ENCODE data around the gene OSTM1.

Gene OSTM1, protein sequence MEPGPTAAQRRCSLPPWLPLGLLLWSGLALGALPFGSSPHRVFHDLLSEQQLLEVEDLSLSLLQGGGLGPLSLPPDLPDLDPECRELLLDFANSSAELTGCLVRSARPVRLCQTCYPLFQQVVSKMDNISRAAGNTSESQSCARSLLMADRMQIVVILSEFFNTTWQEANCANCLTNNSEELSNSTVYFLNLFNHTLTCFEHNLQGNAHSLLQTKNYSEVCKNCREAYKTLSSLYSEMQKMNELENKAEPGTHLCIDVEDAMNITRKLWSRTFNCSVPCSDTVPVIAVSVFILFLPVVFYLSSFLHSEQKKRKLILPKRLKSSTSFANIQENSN

DNA sequence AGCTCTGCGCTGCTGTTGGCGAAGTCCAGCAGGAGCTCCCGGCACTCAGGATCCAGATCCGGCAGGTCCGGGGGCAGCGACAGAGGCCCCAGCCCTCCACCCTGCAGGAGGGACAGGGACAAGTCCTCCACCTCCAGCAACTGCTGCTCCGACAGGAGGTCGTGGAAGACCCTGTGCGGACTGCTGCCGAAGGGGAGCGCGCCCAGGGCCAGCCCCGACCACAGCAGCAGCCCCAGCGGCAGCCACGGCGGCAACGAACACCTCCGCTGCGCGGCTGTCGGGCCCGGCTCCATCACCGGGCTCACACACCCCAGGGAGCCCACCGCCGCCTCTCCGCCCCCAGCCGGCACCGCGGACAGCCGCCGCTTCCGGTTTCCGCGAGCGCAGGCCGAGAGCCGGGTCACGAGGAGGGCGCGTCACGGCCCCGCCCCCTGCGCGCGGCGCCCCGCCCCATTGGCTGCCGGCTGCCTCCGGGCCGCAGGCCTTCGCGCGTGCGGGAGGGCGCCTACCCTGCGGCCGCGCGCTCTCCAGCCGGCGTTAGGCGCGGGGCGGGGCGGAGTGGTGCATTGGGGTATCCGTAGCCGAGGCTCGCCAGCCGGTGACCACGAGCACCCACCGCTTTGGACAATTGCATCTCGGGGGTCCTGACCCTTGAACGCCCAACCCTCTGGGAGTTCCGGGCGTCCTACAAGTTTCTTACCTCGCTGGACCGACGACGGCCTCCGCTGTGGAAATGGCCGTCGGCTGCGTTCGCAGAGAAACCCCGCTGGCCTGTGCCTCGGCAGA lies at the start of gene OSTM1:
Gene OSTM1 (minus strand): TSS at position 383 of the 786 bp plus-strand sequence. CDS start 90 bp downstream, at position 293.
- Mint-ChIP-seq H3K4me1 (ENCODE audit: low read depth) (peaks cover 20% of the 10 kb centered on the region), H3K27me3 (peaks cover 3% of the 10 kb centered on the region), H3K27ac (peak within 1 kb of the TSS; percentile 86), H3K36me3 (no peaks in the 10 kb centered on the region), H3K9me3 (ENCODE audit: low read depth) (no peaks in the 10 kb centered on the region), H3K4me3 (peak within 1 kb of the TSS; percentile 92)

DNA sequence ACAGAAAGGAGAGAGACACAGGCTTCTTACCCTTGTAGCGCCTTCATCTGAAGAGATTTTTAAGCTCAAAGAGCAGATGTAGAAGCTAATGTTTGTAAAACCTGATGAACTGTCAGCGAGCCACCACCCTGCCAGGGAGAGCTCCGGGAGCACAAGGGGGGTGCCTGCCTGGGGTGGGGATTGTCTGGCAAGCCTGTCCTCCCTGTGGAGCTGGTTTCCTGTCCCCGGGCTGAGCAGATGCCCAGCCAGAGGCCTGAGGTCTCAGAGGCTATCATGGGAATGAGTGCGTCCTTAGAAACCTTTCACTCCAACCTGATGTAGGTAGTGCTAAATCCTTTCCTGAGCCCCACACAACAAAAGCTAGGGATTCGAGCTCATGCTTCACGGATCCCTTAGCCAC lies 49.4 kb upstream of the OSTM1 start:
- Mint-ChIP-seq H3K27ac (no peak overlapping the region), H3K27me3 (peaks cover 56% of the 10 kb centered on the region), H3K9me3 (ENCODE audit: low read depth) (no peaks in the 10 kb centered on the region), H3K36me3 (no peaks in the 10 kb centered on the region), H3K4me1 (ENCODE audit: low read depth) (peaks cover 9% of the 10 kb centered on the region), H3K4me3 (no peak overlapping the region)

DNA sequence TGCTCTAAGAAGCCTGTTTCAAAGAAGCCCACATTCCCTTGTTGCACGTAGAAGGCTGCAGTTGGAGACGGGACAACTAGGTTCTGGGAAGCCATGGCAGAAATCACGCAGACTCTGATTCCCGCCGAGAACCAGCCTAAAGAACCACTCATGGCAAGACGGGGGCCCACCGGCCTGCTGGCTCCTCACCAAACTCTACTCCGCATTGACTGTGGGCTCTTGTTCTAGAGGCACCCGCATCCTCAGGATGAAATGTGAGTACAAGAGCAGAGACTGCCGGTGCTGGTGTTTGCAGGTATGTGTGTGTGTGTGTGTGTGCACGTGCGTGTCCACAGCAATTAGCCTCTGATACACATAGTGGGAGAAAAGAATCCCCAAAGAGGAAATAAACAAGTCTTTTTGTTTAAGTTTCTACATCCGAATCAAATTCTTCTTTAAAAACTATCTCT lies 49.0 kb upstream of the OSTM1 start:
- peaks cover 13% of the 10 kb centered on the region for H3K4me1 Mint-ChIP-seq (ENCODE audit: low read depth)
- no peaks in the 10 kb centered on the region for H3K9me3 Mint-ChIP-seq (ENCODE audit: low read depth)
- H3K4me3 Mint-ChIP-seq = no peak overlapping the region
- H3K36me3 Mint-ChIP-seq = no peaks in the 10 kb centered on the region
- peaks cover 56% of the 10 kb centered on the region for H3K27me3 Mint-ChIP-seq
- H3K27ac Mint-ChIP-seq = no peak overlapping the region

DNA sequence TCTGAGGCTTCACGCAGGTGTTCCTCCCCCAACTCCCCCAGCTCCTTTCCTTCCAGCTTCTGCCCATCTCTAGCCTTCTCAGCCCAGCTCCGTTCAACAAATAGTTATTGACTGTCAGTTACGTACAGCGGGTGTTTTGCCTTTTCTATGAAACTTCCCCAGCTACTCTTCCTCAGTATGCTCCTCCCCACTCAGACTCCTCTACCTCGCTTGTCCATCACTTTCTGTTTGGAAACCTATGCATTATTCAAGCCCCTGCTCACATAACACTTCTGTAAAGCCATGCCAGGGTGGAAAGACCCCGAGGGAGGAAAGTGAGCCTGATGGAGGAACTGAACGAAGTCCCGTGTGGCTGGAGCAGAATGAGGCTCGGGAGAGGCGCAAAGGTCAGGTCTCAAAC lies 47.1 kb upstream of the OSTM1 start:
- no peak overlapping the region for H3K27ac Mint-ChIP-seq
- H3K4me1 Mint-ChIP-seq (ENCODE audit: low read depth) = peaks cover 22% of the 10 kb centered on the region
- H3K27me3 Mint-ChIP-seq = peaks cover 53% of the 10 kb centered on the region
- H3K4me3 Mint-ChIP-seq = peak overlapping the region; percentile 55
- no peaks in the 10 kb centered on the region for H3K9me3 Mint-ChIP-seq (ENCODE audit: low read depth)
- no peaks in the 10 kb centered on the region for H3K36me3 Mint-ChIP-seq

DNA sequence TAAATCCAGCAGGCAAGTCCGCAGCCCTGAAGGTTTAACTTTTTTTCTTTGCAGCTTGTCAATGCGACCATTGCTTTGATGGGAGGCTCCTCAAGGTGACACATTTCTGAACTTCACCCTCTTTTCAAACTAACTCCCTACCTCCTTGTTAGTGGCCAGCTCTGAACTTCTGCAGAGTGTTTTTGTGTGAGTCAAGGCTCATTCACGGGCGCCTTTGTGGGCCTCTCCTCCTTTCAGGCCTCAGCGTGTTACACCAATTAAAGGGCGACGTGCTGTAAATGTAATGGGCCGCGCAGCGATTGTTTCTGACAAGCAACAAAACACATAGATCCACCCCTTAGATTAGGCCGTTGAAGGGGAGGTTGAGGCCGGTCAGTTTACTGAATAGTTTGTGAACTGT lies 45.8 kb upstream of the OSTM1 start:
- peak overlapping the region; percentile 20 for H3K4me3 Mint-ChIP-seq
- H3K4me1 Mint-ChIP-seq (ENCODE audit: low read depth) = peaks cover 32% of the 10 kb centered on the region

DNA sequence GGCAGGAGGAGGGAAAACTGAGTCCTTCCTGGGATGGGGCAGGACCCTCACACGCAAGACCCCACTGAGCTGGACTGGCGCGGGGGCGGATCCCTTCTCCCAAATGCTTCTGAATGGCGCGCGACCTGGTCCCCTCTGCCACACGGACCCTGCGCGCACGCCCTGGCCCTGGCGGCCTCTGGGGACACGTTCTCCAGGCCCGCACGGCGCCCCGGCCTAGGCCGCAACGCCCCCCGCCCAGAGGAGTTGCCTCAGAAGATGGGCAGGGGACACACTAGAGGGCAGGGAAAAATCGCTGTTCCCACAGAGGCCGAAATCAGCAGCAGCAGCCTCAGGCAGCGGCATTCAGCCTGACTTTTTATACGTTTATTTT lies 45.2 kb upstream of the OSTM1 start:
- no peaks in the 10 kb centered on the region for H3K36me3 Mint-ChIP-seq
- no peaks in the 10 kb centered on the region for H3K9me3 Mint-ChIP-seq (ENCODE audit: low read depth)
- peaks cover 56% of the 10 kb centered on the region for H3K27me3 Mint-ChIP-seq
- peaks cover 38% of the 10 kb centered on the region for H3K4me1 Mint-ChIP-seq (ENCODE audit: low read depth)
- peak overlapping the region; percentile 97 for H3K4me3 Mint-ChIP-seq
- H3K27ac Mint-ChIP-seq = no peak overlapping the region

More for the DNA sequence above, 45.8 kb upstream of the OSTM1 start:
- no peaks in the 10 kb centered on the region for H3K9me3 Mint-ChIP-seq (ENCODE audit: low read depth)
- H3K27ac Mint-ChIP-seq = no peak overlapping the region
- H3K27me3 Mint-ChIP-seq = peaks cover 55% of the 10 kb centered on the region
- no peaks in the 10 kb centered on the region for H3K36me3 Mint-ChIP-seq

DNA sequence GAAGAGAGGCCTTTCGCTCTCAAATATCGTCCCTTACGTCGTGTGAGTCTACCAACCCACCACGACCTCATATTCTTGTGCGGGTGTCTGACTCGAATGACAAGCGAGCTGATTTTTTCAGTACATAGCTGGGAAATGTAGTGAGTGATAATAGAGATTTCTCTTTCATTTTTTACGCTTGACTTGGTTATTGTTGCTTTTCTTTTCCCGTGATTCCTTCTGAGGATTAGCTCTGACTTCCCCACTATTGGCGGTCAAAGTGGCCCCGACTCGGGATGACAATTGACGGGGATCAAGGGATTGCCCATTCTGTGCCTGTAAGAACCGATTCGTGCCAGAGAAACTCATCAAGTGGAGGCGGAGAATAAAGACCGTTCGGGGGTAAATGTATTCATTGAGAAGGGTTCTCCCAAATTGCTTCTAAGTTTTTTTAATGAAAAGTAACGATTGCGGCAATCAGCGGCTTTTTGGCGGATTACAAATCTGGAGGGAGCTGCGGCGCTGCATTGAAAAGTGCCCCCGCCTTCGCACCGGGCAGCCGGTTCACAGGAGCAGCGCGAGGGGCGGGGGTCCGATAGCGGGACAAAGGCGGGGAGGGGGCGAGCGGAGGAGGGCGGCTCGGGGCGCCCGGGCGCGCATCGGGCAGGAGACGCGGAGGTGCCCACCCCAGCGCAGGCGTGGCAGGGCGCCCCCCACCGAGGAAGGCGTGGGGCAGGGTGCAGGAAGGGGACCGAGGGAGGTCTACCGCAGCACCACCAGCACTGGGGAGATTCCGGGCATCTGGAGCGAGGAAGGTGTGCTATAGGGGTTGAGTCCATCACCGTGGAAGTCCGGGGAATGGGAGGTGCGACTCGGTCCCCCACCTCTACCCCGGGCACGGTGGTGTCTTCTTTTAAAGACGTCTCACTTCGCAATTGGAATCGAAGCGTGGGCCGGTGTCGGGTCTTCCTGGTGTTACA lies 44.5 kb upstream of the OSTM1 start:
- H3K9me3 Mint-ChIP-seq (ENCODE audit: low read depth) = no peaks in the 10 kb centered on the region
- peaks cover 58% of the 10 kb centered on the region for H3K27me3 Mint-ChIP-seq
- H3K4me3 Mint-ChIP-seq = peak overlapping the region; percentile 97
- no peaks in the 10 kb centered on the region for H3K36me3 Mint-ChIP-seq
- H3K27ac Mint-ChIP-seq = no peak overlapping the region
- peaks cover 44% of the 10 kb centered on the region for H3K4me1 Mint-ChIP-seq (ENCODE audit: low read depth)

DNA sequence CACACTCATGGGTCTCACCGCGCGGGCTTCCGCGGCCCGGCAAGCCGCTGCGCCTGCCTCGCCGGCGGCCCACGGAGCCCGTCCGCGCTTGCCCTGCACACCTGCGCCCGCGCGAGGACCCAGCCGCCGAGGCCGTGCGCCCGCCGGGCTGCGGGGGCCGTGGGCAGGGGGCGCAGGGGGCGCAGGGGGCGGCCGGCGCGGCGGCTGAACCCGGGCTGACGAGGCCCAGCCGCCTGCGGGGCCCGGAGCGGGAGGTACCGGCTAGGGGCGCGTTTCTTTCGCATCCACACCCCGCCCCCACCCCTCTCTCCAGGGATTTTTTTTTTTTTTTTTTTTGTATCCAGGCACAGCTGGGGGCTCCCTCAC lies 43.8 kb upstream of the OSTM1 start:
- H3K4me3 Mint-ChIP-seq = peak overlapping the region; percentile 97
- peaks cover 50% of the 10 kb centered on the region for H3K4me1 Mint-ChIP-seq (ENCODE audit: low read depth)
- H3K9me3 Mint-ChIP-seq (ENCODE audit: low read depth) = no peaks in the 10 kb centered on the region
- H3K36me3 Mint-ChIP-seq = no peaks in the 10 kb centered on the region
- H3K27ac Mint-ChIP-seq = no peak overlapping the region
- H3K27me3 Mint-ChIP-seq = peaks cover 60% of the 10 kb centered on the region

DNA sequence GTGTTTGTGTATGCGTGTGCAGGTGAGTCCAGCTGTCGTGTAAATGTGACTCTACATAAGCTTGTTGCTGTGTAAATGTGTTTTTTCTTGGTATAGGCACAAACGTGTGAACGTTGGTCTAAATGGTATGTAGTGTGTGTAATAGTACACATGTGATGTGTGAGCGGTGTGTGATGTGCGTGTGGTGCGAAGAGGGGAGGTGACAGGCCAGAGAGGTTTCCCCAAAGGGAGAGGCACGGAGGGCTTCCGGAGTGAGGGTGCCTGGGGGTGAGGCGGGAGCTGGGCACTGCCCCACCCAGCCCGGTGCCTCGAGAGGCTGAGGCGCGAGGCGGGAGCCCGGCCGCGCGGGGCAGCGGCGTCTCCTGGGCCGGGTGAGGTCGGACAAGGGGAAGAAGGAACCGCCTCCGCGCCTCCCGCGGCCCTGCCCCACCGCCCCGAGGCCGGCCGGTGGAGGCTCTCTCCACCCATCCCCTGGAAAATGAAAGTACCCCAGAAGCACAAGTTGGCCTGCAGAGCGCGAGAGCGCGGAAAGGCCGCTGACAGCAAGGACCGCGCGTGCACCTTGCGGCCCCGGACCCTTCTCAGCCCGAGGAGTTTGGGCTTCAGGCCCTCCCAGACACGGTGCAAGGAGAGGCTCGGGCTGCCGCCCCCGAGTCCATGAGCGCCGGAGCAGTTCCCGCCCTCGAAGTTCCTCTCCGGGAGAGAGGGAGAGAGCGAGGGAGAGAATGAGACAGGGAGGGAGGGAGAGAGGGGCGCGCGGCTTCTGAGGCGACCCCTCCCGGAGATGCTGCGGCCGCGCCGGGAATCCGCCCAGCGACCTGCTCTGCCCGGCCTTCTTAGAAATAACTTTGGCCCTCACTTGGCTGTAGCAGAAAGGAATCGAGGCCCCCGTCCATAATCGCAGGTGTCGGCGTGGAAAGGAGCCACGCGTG lies 43.2 kb upstream of the OSTM1 start:
- H3K27ac Mint-ChIP-seq = no peak overlapping the region
- H3K36me3 Mint-ChIP-seq = no peaks in the 10 kb centered on the region
- H3K9me3 Mint-ChIP-seq (ENCODE audit: low read depth) = no peaks in the 10 kb centered on the region
- peaks cover 50% of the 10 kb centered on the region for H3K4me1 Mint-ChIP-seq (ENCODE audit: low read depth)
- H3K4me3 Mint-ChIP-seq = peak overlapping the region; percentile 90
- peaks cover 60% of the 10 kb centered on the region for H3K27me3 Mint-ChIP-seq

DNA sequence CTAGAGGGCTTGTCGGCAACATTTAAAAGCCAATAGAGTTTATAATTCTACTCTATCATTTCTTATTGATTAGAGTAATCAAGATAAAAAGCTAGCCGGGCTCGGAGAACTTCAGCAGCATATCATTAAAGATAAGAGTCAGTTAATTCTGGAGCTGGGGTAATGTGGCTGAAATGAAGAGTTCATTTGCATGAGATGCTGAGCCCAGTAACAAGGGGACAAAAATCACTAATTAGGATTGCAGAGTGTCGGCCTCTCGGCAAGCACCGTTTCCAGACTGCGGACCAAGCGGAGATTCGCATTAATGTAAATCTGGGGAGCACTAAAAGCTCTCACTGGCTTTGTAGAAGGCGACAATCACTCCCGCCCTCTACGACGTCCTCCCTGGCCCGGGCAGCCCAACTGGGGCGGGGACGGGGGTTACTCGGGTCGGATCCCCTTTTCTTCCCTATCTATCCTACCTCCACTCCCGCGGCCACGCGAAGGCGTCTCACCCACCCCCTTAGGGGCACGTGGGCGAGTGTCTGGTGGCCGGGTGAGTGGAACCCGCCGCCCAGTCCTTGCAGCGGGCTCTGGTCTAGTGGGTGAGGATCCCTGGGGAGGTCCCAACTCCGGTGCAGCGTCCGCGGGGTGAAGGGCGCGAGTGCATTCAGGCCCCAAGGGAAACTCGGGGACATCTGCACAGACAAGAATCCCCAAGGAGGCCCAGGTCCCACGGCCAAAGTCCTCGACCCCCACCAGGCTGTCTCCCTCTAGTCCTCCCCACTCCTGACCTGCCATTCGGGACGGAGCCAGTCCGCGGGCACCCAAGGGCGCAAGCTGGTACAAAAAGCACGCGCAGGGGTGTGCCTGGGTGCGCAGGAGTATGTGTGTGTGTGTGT lies 42.2 kb upstream of the OSTM1 start:
- Mint-ChIP-seq H3K9me3 (ENCODE audit: low read depth) (no peaks in the 10 kb centered on the region), H3K36me3 (no peaks in the 10 kb centered on the region), H3K4me3 (peak overlapping the region; percentile 90), H3K27me3 (peaks cover 61% of the 10 kb centered on the region), H3K27ac (no peak overlapping the region), H3K4me1 (ENCODE audit: low read depth) (peaks cover 50% of the 10 kb centered on the region)

DNA sequence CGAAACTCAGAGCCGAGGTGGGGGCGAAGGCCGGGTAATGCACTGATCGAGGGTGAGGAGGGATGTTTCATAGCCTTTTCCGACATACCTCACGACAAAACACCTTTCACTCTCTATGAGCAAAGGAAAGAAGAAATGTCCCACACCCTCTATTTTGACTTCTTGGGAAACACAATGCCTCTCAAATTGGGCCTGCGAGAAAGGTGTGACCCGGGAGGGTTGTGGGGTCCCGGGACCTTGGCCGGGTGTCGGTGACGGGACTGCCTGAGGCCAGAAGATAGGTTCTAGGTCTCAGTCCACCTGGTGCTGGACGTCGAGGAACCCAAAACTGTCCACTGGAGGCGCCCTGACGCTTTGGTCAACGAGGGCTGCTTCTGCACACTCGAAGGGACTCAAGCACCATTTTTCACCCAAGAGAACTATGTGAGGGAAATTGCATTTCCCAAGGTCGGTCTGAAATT lies 41.1 kb upstream of the OSTM1 start:
- Mint-ChIP-seq H3K27me3 (peaks cover 58% of the 10 kb centered on the region), H3K4me3 (peak overlapping the region; percentile 79), H3K36me3 (no peaks in the 10 kb centered on the region), H3K27ac (no peak overlapping the region), H3K4me1 (ENCODE audit: low read depth) (peaks cover 46% of the 10 kb centered on the region), H3K9me3 (ENCODE audit: low read depth) (no peaks in the 10 kb centered on the region)

DNA sequence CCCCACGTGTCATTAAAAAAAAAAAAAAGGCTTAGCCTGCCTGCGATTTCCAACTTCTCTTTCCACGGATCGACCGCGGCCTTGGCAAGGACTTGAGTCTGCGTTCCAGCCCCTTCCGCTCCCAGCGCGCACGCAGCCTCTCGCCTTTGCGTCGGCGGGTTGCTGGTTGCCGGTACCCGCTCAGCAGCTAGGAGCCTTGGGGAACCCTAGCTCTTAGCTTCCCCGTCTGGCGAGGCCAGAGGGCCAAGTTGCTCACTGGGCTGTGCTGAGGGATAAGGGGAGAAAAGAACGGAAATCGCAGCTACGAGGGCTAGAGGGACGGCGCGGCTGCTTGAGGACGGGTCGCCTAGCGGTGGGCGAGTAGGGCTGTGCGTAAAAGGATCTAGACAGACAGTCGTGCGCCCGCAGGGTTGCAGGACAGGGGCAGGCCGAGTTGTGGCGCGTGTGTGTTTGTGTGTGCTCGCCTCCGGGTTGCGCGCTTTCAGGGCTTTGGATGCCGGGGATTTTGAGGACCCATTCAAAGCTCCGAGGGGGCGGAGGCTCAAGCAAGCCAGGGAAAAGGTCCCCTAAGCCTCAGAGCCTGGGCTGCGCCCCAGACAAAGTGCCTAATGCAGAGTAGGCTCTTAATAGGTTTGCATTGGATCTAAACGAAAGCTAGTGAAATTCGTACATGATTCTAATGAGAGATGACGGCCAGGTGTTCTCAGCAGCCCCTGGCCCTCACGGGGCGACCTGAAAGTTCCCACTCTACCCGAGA lies 40.5 kb upstream of the OSTM1 start:
- Mint-ChIP-seq H3K4me1 (ENCODE audit: low read depth) (peaks cover 44% of the 10 kb centered on the region), H3K27ac (no peak overlapping the region), H3K4me3 (peak overlapping the region; percentile 79)

More for the DNA sequence above, 40.5 kb upstream of the OSTM1 start:
- Mint-ChIP-seq H3K9me3 (ENCODE audit: low read depth) (no peaks in the 10 kb centered on the region), H3K36me3 (no peaks in the 10 kb centered on the region), H3K27me3 (peaks cover 58% of the 10 kb centered on the region)
